Measurements from ENCODE around the gene FNBP1L.

The FNBP1L gene

DNA sequence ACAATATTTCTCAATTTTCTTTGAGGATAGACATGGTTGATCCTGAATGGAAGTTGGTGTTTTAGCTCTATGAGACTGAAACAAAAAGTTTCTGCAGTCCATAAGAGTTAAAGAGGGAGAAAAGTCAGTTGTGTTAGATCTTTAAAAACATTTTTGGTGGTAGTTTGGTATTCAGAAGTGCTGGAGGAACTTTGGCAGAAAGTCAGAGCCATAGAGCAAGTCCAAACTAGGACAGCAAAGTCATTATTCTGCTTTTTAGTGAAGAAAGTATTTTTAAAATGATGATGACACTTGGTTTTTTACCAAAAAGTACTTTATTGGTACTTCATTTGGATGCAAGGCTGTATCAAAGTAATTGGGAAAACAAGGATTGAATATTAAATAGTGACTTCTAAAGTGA lies 41.8 kb downstream of the FNBP1L start:
- no peak for ATAC-seq

GRCh38 chr1:93490357-93490756 lies 42.4 kb downstream of the FNBP1L start:
- DNase-seq: no peak
- ATAC-seq: no peak

More for the DNA sequence above, 41.8 kb downstream of the FNBP1L start:
- no peak for DNase-seq

- DNase-seq (no peak), ATAC-seq (no peak)
Measured at GRCh38 chr1:93495911-93496310, 48.0 kb downstream of the FNBP1L start.

GRCh38 chr1:93496520-93496919 lies 48.6 kb downstream of the FNBP1L start:
- no peak for ATAC-seq
- no peak for DNase-seq

GRCh38 chr1:93499075-93499474 lies 51.2 kb downstream of the FNBP1L start:
- DNase-seq: no peak
- ATAC-seq: no peak

DNA sequence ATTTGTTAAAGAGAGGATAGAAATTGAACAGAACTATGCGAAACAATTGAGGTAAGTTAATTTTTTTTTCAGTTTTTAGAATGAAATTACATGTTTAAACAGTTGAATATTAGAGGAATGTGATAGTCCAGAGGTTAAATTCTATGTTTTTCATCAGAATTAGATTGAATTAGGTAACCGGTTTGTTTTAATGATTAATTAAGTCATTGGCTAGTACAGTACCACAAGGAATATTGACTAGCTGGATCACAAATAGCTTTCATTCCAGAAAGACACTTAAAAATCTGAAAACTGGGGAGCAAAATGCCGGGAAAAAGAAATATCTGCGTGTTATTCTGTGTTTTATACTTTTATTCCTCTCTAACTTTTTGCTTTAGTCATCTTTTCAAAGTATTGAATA lies 51.6 kb downstream of the FNBP1L start:
- DNase-seq: no peak

DNA sequence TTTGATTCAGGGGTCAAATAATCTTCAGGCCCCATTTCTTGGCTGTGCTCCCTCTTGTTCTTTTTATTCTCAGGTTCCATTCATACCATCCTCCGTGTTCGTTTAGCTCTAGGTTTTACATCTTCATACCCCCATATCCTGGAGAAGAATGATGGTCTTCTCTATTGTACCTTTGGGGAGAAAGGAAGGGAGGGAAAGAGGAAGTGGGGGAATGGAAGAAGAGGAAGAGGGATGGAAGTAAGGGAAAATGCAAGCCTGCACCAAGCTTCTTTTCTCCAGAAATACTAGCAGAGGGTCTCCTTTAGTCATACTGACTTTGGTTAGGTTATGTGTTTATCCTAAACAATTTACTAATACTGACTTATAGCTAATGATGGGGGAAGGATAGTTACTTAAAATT lies 52.4 kb downstream of the FNBP1L start:
- DNase-seq (no peak), ATAC-seq (no peak)

More for the DNA sequence above, 51.6 kb downstream of the FNBP1L start:
- ATAC-seq: no peak

DNA sequence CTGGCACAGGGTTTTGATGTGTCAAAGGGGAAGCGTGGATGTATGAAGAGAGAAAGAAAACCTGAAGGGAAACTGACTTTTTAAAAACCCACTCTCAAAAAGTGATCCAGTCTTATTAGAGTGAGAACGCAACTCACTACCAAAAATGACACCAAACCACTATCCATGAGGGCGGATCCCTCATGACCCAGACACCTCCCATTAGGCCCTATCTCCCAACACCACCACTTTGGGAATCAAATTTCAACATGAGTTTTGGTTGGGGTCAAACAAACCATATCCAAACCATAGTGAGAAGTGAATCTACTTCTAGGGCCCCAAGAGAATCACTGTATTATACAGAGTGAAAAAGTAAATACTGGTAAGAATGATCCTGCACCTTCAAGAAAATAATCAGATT lies 53.5 kb downstream of the FNBP1L start:
- DNase-seq (no peak), ATAC-seq (no peak)

DNA sequence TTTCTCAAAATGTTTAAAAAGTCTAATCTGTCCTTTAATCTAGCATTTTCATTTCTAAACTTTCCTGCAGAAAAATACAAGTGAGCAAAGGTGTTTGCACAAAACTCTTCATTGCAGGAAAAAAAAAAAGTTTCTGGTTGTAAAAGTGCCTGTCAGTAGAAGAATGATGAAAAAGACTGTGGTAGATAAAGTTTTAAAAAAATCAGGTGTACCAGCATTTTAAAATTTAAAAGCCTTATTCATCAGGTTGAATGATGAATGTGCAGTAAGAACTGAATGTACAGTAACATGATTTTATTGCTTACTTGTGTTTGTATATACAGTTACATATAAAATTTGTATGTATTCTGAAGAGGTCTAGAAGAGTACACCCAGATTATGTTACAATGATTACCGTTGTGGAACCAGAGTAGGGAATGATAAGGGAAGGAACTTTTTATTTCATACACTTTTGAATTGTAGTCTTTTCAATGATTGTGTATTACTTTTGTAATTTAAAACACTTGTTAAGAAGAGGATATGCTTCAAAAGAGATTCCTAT lies 54.0 kb downstream of the FNBP1L start:
- no peak for ATAC-seq

DNA sequence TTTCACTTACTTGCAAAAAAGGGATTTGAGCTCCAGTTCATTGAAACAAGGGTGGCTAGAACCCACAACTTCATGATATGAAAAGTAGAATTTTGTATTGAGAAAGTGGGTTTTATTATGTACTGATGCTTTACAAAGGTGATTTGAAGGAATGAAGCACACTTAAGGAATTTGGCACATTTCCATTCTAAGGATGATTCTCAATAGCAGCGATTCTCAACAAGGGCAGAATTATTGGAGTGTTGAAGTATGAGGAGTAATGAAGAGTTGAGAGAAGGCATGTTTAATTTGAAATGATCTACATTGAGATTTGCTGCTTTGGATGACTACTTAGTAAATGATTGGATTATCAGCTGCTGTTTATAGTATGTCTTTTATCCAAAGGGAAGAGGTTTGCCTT lies 54.7 kb downstream of the FNBP1L start:
- no peak for DNase-seq
- no peak for ATAC-seq

More for the DNA sequence above, 54.0 kb downstream of the FNBP1L start:
- DNase-seq: no peak

DNA sequence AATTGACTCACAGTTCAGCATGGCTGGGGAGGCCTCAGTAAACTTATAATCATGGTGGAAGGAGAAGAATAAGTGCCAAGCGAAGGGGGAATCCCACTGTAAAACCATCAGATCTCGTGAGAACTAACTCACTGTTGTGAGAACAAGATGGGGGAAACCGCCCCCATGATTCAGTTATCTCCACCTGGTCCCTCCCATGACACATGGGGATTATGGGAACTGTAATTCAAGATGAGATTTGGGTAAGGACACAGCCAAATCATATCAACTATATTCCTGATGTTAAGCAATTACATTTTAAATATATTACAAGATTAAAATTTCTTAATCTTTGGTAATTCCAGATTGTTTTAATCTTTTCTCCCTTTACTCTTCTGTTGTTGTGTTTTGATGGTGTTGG lies 55.2 kb downstream of the FNBP1L start:
- ATAC-seq: no peak
- no peak for DNase-seq

GRCh38 chr1:93503816-93504215 lies 55.9 kb downstream of the FNBP1L start:
- ATAC-seq (no peak), DNase-seq (no peak)

- DNase-seq (no peak), ATAC-seq (no peak)
Measured at GRCh38 chr1:93504247-93505033, 56.5 kb downstream of the FNBP1L start.

DNA sequence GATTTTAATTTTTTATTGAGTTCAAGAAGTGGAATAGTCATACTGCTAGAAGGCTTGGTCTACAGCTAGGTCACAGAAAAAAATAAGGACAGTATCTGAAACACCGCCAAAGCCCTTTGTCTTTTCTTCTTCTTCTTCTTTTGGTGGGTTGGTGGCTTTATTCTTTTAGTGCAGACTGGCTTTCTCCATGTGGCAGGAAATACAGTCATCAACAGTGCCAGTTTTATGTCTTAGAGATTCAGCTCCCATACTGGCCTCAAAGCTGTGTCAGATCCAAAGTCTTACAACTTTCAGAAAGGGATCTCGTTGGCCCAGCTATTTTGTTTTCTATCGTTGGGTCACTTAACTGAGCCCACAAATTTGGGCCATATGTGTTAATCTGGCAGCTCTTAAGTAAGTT lies 58.2 kb downstream of the FNBP1L start:
- ATAC-seq: no peak

GRCh38 chr1:93516164-93516563 lies 68.2 kb downstream of the FNBP1L start:
- DNase-seq (peak; percentile 11), ATAC-seq (no peak)

More for the DNA sequence above, 58.2 kb downstream of the FNBP1L start:
- no peak for DNase-seq

- ATAC-seq: no peak
- no peak for DNase-seq
Measured at GRCh38 chr1:93518516-93518915, 70.6 kb downstream of the FNBP1L start.

DNA sequence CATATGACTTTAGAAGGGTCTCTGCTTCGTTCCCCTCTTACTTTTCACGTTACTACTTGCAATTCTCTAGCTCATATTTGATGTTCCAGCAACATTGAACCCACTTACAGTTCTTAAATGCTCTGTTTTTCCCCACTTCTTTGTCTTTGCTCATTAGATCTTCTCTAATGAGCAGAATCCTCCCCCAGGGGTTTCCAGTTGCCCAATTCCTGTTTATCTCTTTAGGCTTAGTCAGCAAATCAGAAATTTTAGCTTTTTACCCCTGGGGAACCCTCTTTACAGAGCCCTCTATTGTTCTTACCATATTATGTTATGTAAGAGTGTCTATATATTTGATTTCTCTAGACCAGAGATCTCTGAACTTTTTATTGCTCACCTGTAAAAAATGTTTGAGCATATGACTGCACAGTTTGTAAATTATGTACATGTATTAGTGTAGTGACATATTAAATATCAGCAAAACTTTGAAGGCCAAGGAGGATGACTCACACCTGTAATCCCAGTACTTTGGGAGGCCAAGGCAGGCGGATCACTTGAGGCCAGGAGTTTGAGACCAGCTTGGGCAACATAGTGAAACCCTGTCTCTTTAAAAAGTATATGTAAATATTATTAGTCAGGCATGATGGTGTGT lies 71.4 kb downstream of the FNBP1L start:
- ATAC-seq (no peak), DNase-seq (no peak)

GRCh38 chr1:93521618-93522017 lies 73.7 kb downstream of the FNBP1L start:
- DNase-seq (no peak), ATAC-seq (no peak)

DNA sequence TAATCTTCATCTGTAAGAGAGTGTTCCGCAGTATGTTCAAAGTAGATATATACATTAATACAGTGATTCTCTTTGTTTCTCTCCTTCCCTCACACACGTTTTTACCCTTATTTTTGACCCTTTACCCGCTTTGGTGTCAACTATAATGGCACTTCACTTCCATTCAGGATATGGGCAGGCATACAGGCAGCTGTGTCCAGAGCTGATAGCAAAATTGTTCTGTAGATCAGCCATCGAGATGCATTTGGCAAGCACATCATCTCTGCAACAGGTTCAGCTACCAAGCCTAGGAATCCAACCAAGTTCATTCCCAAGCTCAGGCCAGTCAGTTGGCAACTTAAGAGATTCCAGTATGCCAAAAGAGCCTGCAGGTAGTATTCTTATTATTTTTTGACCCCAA lies 74.8 kb downstream of the FNBP1L start:
- no peak for ATAC-seq
- no peak for DNase-seq

DNA sequence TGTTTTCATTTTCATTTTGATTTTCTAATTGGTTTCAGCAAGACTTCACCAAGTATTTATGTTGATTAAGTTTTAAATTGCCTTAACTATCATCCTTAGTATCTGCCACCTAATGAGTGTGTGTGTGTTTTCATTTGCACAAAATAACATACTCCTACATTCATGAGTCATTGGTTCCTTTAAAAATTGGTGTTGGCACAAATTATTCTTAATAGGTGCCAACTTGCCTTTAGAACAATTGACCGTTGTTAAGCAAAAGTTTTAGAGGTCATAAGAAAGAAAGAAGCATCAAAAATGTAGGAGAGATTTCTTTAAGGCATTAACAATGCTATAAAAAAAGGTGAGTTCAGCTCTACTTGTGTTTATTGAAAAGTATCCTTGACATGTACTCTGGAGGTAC lies 77.5 kb downstream of the FNBP1L start:
- ATAC-seq (no peak), DNase-seq (no peak)

DNA sequence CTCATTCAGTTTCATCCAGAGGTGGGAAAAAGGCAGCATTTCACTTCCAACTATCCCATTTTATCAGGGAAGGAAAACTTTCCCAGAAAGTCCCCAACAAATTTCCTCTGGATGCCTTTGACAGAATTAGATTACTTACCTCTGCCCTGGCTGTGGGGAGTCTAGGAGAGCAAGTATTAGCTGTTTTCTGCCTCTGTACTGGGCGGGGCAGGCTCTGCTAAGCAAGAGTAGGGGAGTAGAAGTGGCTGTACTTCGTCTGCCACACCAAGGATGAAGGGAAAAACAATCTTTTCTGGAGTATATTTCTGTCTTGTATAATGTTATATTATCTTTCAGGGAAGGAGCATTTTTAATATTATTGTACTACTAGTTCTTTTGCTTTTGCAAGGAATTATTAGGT lies 78.5 kb downstream of the FNBP1L start:
- no peak for ATAC-seq

DNA sequence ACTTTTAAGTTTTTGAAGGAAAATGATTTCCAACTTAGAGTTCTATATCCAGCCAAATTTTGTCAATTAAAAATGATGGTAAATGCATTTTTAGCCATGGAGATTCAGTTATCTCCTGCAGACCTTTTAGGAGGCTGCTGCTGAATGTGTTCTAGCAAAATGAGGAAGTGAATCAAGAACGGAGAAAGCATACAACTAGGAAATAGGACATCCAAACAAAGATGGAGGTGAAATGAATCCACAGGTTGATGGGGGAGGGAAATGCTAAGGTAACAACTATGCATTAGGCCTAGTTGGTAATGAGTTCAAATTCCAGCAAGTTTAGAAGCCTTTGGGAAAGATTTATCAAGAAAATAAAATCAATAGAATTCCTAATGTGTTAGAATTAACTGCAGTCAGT lies 80.5 kb downstream of the FNBP1L start:
- ATAC-seq (no peak), DNase-seq (no peak)

More for the DNA sequence above, 78.5 kb downstream of the FNBP1L start:
- DNase-seq: no peak

GRCh38 chr1:93531193-93531592 lies 83.3 kb downstream of the FNBP1L start:
- DNase-seq: no peak
- no peak for ATAC-seq
